ENCODE data around the gene EMC1.

DNA sequence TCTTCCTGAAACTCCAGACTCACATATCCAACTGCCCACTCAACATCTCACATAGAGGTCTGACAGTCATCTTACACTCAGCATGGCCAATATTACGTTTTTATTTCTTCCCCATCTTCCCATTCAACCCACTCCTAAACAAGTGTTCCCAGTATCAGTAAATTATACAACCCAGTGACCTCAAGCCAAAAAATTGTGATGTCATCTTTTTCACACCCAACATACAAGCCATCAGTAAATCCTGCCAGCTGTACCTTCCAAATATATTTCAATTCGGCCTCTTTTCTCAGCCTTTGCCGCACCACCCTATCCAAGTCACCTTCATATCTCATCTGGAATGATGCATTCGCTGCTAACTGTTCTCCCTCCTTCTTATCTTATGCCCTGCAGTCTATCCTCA lies 60.9 kb downstream of the EMC1 start:
- TF ChIP-seq POLR2AphosphoS5 (IDR thresholded peaks at IDR 0.05) (no peak), EZH2 (IDR thresholded peaks at IDR 0.05; ENCODE audit: borderline replicate concordance, insufficient read depth, low read length, poor library complexity, severe bottlenecking) (no peak), RAD21 (conservative IDR thresholded peaks at IDR 0.05) (no peak), SMC3 (conservative IDR thresholded peaks at IDR 0.05; ENCODE audit: poor library complexity) (no peak)
- TF ChIP-seq, protein P1, sequence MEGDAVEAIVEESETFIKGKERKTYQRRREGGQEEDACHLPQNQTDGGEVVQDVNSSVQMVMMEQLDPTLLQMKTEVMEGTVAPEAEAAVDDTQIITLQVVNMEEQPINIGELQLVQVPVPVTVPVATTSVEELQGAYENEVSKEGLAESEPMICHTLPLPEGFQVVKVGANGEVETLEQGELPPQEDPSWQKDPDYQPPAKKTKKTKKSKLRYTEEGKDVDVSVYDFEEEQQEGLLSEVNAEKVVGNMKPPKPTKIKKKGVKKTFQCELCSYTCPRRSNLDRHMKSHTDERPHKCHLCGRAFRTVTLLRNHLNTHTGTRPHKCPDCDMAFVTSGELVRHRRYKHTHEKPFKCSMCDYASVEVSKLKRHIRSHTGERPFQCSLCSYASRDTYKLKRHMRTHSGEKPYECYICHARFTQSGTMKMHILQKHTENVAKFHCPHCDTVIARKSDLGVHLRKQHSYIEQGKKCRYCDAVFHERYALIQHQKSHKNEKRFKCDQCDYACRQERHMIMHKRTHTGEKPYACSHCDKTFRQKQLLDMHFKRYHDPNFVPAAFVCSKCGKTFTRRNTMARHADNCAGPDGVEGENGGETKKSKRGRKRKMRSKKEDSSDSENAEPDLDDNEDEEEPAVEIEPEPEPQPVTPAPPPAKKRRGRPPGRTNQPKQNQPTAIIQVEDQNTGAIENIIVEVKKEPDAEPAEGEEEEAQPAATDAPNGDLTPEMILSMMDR (IDR thresholded peaks at IDR 0.05; ENCODE audit: poor library complexity, severe bottlenecking), result no peak

All from neural cell (in vitro differentiated cells).